ENCODE results near the gene HMMR.
A peak's percentile ranks its signal among the peaks of the same experiment; 100 is the strongest.
"Not testable (repeated sequence)": the region's sequence is repeated elsewhere in the genome, so short reads cannot be mapped to it uniquely, and the experiment has no call there.

Gene HMMR

DNA sequence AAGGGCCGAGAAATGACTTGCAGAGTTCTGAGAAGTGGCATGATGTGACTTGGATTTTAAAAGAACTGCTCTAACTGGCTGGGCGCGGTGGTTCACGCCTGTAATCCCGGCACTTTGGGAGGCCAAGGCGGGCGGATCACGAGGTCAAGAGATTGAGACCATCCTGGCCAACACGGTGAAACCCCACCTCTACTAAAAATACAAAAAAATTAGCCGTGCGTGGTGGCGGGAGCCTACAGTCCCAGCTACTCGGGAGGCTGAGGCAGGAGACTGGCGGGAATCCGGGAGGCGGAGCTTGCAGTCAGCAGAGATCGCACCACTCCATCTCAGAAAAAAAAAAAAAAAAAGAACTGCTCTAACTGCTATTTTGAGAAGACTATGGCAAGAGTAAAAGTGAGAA is 5.0 kb upstream of the HMMR start:
- Histone ChIP-seq H3K4me1 (ENCODE audit: control insufficient read depth in 5 of 5, insufficient read depth in 5 of 5, low read length in 5 of 5) (peaks cover 4 to 21% (median 17%) of the 10 kb centered on the region in 5 donors), H3K36me3 (ENCODE audit: control insufficient read depth in 5 of 5, insufficient read depth in 5 of 5, low read length in 5 of 5) (peaks cover 8 to 24% (median 12%) of the 10 kb centered on the region in 5 donors)
- H3K9me3 ChIP-seq (ENCODE audit: control insufficient read depth in 5 of 5, low read length in 5 of 5); H3K27me3 ChIP-seq (ENCODE audit: control insufficient read depth in 5 of 5, insufficient read depth in 4 of 5, low read length in 5 of 5); H3K4me3 ChIP-seq (ENCODE audit: low read depth in 1 of 5, low read length in 5 of 5); H3K27ac ChIP-seq (ENCODE audit: low read depth, low read length); H3K9ac ChIP-seq (ENCODE audit: low read length in 5 of 5): not testable (repeated sequence)

GRCh38 chr5:163456029-163456589 is 4.3 kb upstream of the HMMR start:
- peaks cover 4 to 19% (median 11%) of the 10 kb centered on the region in 5 donors for H3K36me3 ChIP-seq (ENCODE audit: control insufficient read depth in 5 of 5, insufficient read depth in 5 of 5, low read length in 5 of 5)
- H3K4me3 ChIP-seq (ENCODE audit: low read depth in 1 of 5, low read length in 5 of 5) = no peak overlapping the region
- peaks cover 4 to 27% (median 24%) of the 10 kb centered on the region in 5 donors for H3K4me1 ChIP-seq (ENCODE audit: control insufficient read depth in 5 of 5, insufficient read depth in 5 of 5, low read length in 5 of 5)
- H3K9me3 ChIP-seq (ENCODE audit: control insufficient read depth in 5 of 5, low read length in 5 of 5) = no peaks in the 10 kb centered on the region
- H3K9ac ChIP-seq (ENCODE audit: low read length in 5 of 5) = no peak overlapping the region
- peaks cover 0 to 3% (median 0%) of the 10 kb centered on the region in 5 donors for H3K27me3 ChIP-seq (ENCODE audit: control insufficient read depth in 5 of 5, insufficient read depth in 4 of 5, low read length in 5 of 5)
- H3K27ac ChIP-seq (ENCODE audit: low read depth, low read length) = no peak overlapping the region

- peaks cover 4 to 34% (median 31%) of the 10 kb centered on the region in 5 donors for H3K4me1 ChIP-seq (ENCODE audit: control insufficient read depth in 5 of 5, insufficient read depth in 5 of 5, low read length in 5 of 5)
- H3K27ac ChIP-seq (ENCODE audit: low read depth, low read length) = no peak overlapping the region
Measured at GRCh38 chr5:163456840-163457239, 3.6 kb upstream of the HMMR start.

DNA sequence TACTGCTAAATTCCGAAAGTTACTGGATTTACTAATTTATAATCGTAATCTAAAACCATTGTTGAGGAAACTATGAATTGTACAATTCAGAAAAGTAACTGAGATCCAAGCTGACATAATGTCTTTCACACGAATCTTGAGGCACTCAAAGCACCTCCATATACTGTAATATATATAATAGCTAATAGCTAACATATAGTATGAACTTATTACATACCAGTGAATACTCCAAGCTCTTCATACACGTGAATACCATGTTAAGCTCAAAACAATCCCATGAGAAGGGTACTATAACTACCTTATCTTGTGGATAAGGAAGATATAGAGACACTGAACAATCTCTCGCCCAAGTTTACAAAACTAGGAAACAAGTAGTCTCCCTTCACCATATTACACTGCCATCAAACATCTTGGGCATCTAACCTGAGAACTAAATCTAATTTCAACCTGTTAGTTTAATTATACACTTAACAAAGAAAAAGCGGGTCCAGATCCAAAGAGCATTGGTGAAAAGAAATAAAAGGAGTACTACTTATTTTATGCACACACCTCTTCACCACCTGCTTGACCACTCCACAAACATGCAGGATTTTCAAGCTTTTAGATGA is 1.6 kb upstream of the HMMR start:
- H3K9me3 ChIP-seq (ENCODE audit: control insufficient read depth in 5 of 5, low read length in 5 of 5) = no peaks in the 10 kb centered on the region
- peak overlapping the region; percentile 76 to 92 (median 88) for H3K4me3 ChIP-seq (ENCODE audit: low read depth in 1 of 5, low read length in 5 of 5)
- H3K27ac ChIP-seq (ENCODE audit: low read depth, low read length) = peak overlapping the region; percentile 92
- peak overlapping the region; percentile 65 to 98 (median 96) for H3K9ac ChIP-seq (ENCODE audit: low read length in 5 of 5)
- H3K4me1 ChIP-seq (ENCODE audit: control insufficient read depth in 5 of 5, insufficient read depth in 5 of 5, low read length in 5 of 5) = peaks cover 4 to 33% (median 31%) of the 10 kb centered on the region in 5 donors
- peaks cover 0 to 7% (median 7%) of the 10 kb centered on the region in 5 donors for H3K36me3 ChIP-seq (ENCODE audit: control insufficient read depth in 5 of 5, insufficient read depth in 5 of 5, low read length in 5 of 5)
- H3K27me3 ChIP-seq (ENCODE audit: control insufficient read depth in 5 of 5, insufficient read depth in 4 of 5, low read length in 5 of 5) = peaks cover 0 to 3% (median 0%) of the 10 kb centered on the region in 5 donors

More at GRCh38 chr5:163456840-163457239, 3.6 kb upstream of the HMMR start:
- H3K9ac ChIP-seq (ENCODE audit: low read length in 5 of 5) = no peak overlapping the region
- H3K27me3 ChIP-seq (ENCODE audit: control insufficient read depth in 5 of 5, insufficient read depth in 4 of 5, low read length in 5 of 5) = peaks cover 0 to 3% (median 0%) of the 10 kb centered on the region in 5 donors
- H3K36me3 ChIP-seq (ENCODE audit: control insufficient read depth in 5 of 5, insufficient read depth in 5 of 5, low read length in 5 of 5) = peaks cover 4 to 12% (median 9%) of the 10 kb centered on the region in 5 donors
- no peaks in the 10 kb centered on the region for H3K9me3 ChIP-seq (ENCODE audit: control insufficient read depth in 5 of 5, low read length in 5 of 5)
- H3K4me3 ChIP-seq (ENCODE audit: low read depth in 1 of 5, low read length in 5 of 5) = no peak overlapping the region

- peaks cover 0 to 7% (median 7%) of the 10 kb centered on the region in 5 donors for H3K36me3 ChIP-seq (ENCODE audit: control insufficient read depth in 5 of 5, insufficient read depth in 5 of 5, low read length in 5 of 5)
- peak overlapping the region; percentile 76 to 92 (median 88) for H3K4me3 ChIP-seq (ENCODE audit: low read depth in 1 of 5, low read length in 5 of 5)
- H3K9me3 ChIP-seq (ENCODE audit: control insufficient read depth in 5 of 5, low read length in 5 of 5) = no peaks in the 10 kb centered on the region
- H3K4me1 ChIP-seq (ENCODE audit: control insufficient read depth in 5 of 5, insufficient read depth in 5 of 5, low read length in 5 of 5) = peaks cover 4 to 33% (median 29%) of the 10 kb centered on the region in 5 donors
- peaks cover 0 to 3% (median 0%) of the 10 kb centered on the region in 5 donors for H3K27me3 ChIP-seq (ENCODE audit: control insufficient read depth in 5 of 5, insufficient read depth in 4 of 5, low read length in 5 of 5)
- peak overlapping the region; percentile 65 to 98 (median 96) for H3K9ac ChIP-seq (ENCODE audit: low read length in 5 of 5)
- peak overlapping the region; percentile 92 for H3K27ac ChIP-seq (ENCODE audit: low read depth, low read length)
Measured at GRCh38 chr5:163459462-163459818, 992 bp upstream of the HMMR start.

DNA sequence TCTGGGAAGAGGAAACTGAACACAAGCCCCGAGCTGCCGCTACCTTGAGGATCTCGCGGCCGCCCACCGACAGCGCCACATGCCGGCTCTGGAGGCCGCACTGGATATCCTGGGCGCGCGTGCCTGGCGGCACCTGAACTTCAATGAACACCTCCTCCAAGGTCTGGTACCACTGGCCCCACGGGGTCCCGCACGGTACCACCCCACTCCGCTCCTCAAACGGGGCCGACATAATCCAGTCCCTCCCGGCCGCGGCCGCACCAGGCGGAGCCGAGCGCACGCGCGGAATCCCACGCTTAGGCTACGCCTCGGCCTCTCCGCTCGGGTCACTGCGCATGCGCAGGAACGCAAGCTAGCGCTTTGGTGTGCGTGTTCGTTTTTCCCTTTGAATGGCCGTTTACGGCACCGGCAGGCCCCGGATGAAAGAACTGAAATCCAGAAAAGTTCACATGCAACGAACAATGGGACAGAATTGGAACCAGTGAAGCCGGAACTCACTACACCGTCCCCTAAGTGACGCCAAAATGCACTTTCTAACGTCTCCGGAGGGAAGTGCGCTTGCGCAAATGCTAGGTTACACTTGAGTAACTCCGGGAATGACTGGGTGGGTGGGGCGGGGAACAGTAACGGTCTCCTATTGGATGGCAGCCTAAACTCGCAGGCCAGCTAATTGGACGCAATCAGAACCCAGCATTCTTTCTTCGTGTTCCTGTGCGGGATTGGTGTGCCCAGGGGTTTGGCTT is 442 bp upstream of the HMMR start, which contains the start of gene NUDCD2:
TSS of gene NUDCD2 (minus strand) at position 284 of the 743 bp plus-strand sequence. CDS start at position 232, 52 bp downstream.
- H3K27me3 ChIP-seq (ENCODE audit: control insufficient read depth in 5 of 5, insufficient read depth in 4 of 5, low read length in 5 of 5) = peaks cover 0 to 3% (median 0%) of the 10 kb centered on the region in 5 donors
- H3K4me3 ChIP-seq (ENCODE audit: low read depth in 1 of 5, low read length in 5 of 5) = peak within 1 kb of the TSS; percentile 82 to 94 (median 92)
- H3K9me3 ChIP-seq (ENCODE audit: control insufficient read depth in 5 of 5, low read length in 5 of 5) = no peaks in the 10 kb centered on the region
- H3K4me1 ChIP-seq (ENCODE audit: control insufficient read depth in 5 of 5, insufficient read depth in 5 of 5, low read length in 5 of 5) = peaks cover 4 to 33% (median 29%) of the 10 kb centered on the region in 5 donors
- peaks cover 0 to 7% (median 4%) of the 10 kb centered on the region in 5 donors for H3K36me3 ChIP-seq (ENCODE audit: control insufficient read depth in 5 of 5, insufficient read depth in 5 of 5, low read length in 5 of 5)
- H3K27ac ChIP-seq (ENCODE audit: low read depth, low read length) = peak within 1 kb of the TSS; percentile 92
- peak within 1 kb of the TSS; percentile 68 to 98 (median 96) for H3K9ac ChIP-seq (ENCODE audit: low read length in 5 of 5)

DNA sequence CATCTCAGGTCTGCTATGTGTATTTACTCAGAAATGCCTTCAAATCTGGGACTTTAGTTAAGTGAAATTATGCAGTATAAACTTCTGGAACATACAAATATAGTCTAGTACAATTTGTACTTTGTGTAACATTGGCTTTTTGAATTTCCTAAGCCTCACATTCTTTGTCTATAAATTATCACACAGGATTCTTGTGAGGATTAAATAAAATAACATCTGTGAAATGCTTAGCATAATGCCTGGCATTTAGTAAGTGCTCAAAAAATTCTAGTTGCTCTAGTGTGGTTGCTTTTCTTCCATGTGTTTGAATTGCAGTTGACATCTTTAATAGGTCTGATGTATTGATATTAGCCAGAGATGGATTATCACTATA is 2.6 kb downstream of the HMMR start:
- H3K27ac ChIP-seq (ENCODE audit: low read depth, low read length) = no peak overlapping the region
- H3K36me3 ChIP-seq (ENCODE audit: control insufficient read depth in 5 of 5, insufficient read depth in 5 of 5, low read length in 5 of 5) = no peaks in the 10 kb centered on the region
- H3K9me3 ChIP-seq (ENCODE audit: control insufficient read depth in 5 of 5, low read length in 5 of 5) = no peaks in the 10 kb centered on the region
- peaks cover 0 to 3% (median 0%) of the 10 kb centered on the region in 5 donors for H3K27me3 ChIP-seq (ENCODE audit: control insufficient read depth in 5 of 5, insufficient read depth in 4 of 5, low read length in 5 of 5)
- no peak overlapping the region for H3K4me3 ChIP-seq (ENCODE audit: low read depth in 1 of 5, low read length in 5 of 5)
- no peak overlapping the region for H3K9ac ChIP-seq (ENCODE audit: low read length in 5 of 5)
- H3K4me1 ChIP-seq (ENCODE audit: control insufficient read depth in 5 of 5, insufficient read depth in 5 of 5, low read length in 5 of 5) = peaks cover 4 to 33% (median 29%) of the 10 kb centered on the region in 5 donors

DNA sequence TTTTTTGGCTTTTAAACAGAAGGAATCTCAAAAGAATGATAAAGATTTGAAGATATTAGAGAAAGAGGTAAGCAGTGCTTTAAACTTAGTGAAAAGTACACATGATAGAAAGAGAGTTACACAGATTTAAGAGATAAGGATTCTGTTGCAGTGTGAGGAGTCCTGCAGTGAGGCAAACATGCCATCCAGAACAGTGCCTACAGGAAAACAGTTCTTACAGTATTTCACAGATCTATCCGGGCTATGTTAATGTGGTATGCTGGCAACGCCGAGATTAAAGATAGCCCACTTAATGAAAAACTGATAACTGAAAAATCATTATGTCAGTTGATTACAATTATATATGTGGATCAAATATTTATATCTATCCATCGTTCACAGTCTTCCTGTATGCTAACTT is 7.2 kb downstream of the HMMR start:
- Histone ChIP-seq H3K9me3 (ENCODE audit: control insufficient read depth in 5 of 5, low read length in 5 of 5) (no peaks in the 10 kb centered on the region), H3K27ac (ENCODE audit: low read depth, low read length) (no peak overlapping the region), H3K9ac (ENCODE audit: low read length in 5 of 5) (no peak overlapping the region), H3K4me1 (ENCODE audit: control insufficient read depth in 5 of 5, insufficient read depth in 5 of 5, low read length in 5 of 5) (no peaks in the 10 kb centered on the region), H3K4me3 (ENCODE audit: low read depth in 1 of 5, low read length in 5 of 5) (no peak overlapping the region), H3K36me3 (ENCODE audit: control insufficient read depth in 5 of 5, insufficient read depth in 5 of 5, low read length in 5 of 5) (no peaks in the 10 kb centered on the region), H3K27me3 (ENCODE audit: control insufficient read depth in 5 of 5, insufficient read depth in 4 of 5, low read length in 5 of 5) (no peaks in the 10 kb centered on the region)

DNA sequence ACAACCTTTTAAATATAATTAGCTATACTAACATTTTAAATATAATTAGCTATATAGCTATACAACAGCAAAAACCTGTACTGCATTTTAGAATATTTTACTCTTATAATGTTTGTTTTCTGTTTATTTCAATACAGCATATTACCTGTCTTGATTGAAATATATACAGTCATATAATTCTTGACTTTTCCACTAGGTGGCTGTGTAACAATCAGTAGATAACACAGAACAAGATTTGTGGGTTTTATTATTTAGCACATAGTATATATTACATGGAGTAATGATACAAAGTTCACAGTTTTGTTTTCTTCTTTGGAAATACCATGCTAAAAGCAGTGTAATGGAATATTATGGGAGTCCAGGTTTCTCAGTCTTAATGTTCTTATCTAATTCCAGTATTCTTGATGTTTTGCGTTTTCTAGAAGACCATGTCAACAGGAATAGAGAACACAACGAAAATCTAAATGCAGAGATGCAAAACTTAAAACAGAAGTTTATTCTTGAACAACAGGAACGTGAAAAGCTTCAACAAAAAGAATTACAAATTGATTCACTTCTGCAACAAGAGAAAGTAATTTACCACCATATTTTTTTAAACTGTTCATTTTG is 13.3 kb downstream of the HMMR start:
- Histone ChIP-seq H3K27ac (ENCODE audit: low read depth, low read length) (no peak overlapping the region), H3K27me3 (ENCODE audit: control insufficient read depth in 5 of 5, insufficient read depth in 4 of 5, low read length in 5 of 5) (no peaks in the 10 kb centered on the region), H3K4me3 (ENCODE audit: low read depth in 1 of 5, low read length in 5 of 5) (no peak overlapping the region), H3K36me3 (ENCODE audit: control insufficient read depth in 5 of 5, insufficient read depth in 5 of 5, low read length in 5 of 5) (no peaks in the 10 kb centered on the region), H3K9me3 (ENCODE audit: control insufficient read depth in 5 of 5, low read length in 5 of 5) (no peaks in the 10 kb centered on the region), H3K9ac (ENCODE audit: low read length in 5 of 5) (no peak overlapping the region), H3K4me1 (ENCODE audit: control insufficient read depth in 5 of 5, insufficient read depth in 5 of 5, low read length in 5 of 5) (no peaks in the 10 kb centered on the region)

Measured in subcutaneous abdominal adipose tissue (tissue), 5 donors.